DND-41 (cell line): ENCODE measurements around the gene BACH2.
"Not testable (repeated sequence)": the region's sequence is repeated elsewhere in the genome, so short reads cannot be mapped to it uniquely, and the experiment has no call there.

Experiments used
- ATAC-seq: fragments of 200-7000 bp; cut with Tn5 transposase; 3 replicates; pipeline ENCODE4 v1.9.1; 2021; ENCODE audit warnings: low read depth; ENCODE audit not compliant: insufficient read depth
- DNase-seq: peaks from one replicate; pipeline ENCODE4 v3.0.0-alpha.2; 2020
- H2AFZ ChIP-seq: 2 replicates; pipeline ENCODE4 v1.6.0; 2012; ENCODE audit warnings: low read depth, low read length
- H3K27ac ChIP-seq: 2 replicates; pipeline ENCODE4 v1.5.1; 2012; ENCODE audit warnings: low read length, inconsistent platforms
- H3K27me3 ChIP-seq: fragments of 200-600 bp; sonication (generic); 2 replicates; pipeline ENCODE4 v1.6.0; 2012; ENCODE audit warnings: low read length, mild to moderate bottlenecking, inconsistent platforms; ENCODE audit not compliant: insufficient read depth, poor library complexity
- H3K36me3 ChIP-seq: 2 replicates; pipeline ENCODE4 v1.5.1; 2012; ENCODE audit warnings: low read length, inconsistent platforms; ENCODE audit not compliant: insufficient read depth
- H3K4me1 ChIP-seq: 2 replicates; pipeline ENCODE4 v1.5.1; 2012; ENCODE audit warnings: mild to moderate bottlenecking, low read length; ENCODE audit not compliant: insufficient read depth
- H3K4me2 ChIP-seq: 2 replicates; pipeline ENCODE4 v1.6.0; 2012; ENCODE audit warnings: mild to moderate bottlenecking, moderate library complexity, low read length, inconsistent platforms; ENCODE audit not compliant: insufficient read depth
- H3K4me3 ChIP-seq, 2 experiments: fragments of 200-600 bp in 1 of 2; shearing (Covaris generic) in 1 of 2; 2 replicates each; pipeline ENCODE4 v1.5.1; 2012 to 2016; ENCODE audit warnings: inconsistent platforms in 2 of 2, low read length in 2 of 2, mild to moderate bottlenecking in 2 of 2, low read depth in 1 of 2, moderate library complexity in 1 of 2
- H3K79me2 ChIP-seq: 2 replicates; pipeline ENCODE4 v1.6.0; 2012; ENCODE audit warnings: low read length, inconsistent platforms; ENCODE audit not compliant: insufficient read depth
- H3K9ac ChIP-seq: 2 replicates; pipeline ENCODE4 v1.6.0; 2012; ENCODE audit warnings: low read depth, mild to moderate bottlenecking, inconsistent platforms, low read length, moderate library complexity
- H3K9me3 ChIP-seq: 2 replicates; pipeline ENCODE4 v1.5.1; 2012; ENCODE audit warnings: low read length, moderate library complexity, mild to moderate bottlenecking, inconsistent platforms; ENCODE audit not compliant: insufficient read depth, severe bottlenecking
- H4K20me1 ChIP-seq: 2 replicates; pipeline ENCODE4 v1.6.0; 2012; ENCODE audit warnings: low read length; ENCODE audit not compliant: insufficient read depth
- EZH2 ChIP-seq: IDR thresholded peaks from 3 replicates; pipeline ENCODE4 v1.6.1; 2012; ENCODE audit warnings: borderline replicate concordance, low read depth, mild to moderate bottlenecking, moderate library complexity, low read length, inconsistent platforms; ENCODE audit not compliant: severe bottlenecking
- TF ChIP-seq, protein P1 (sequence below): IDR thresholded peaks from 2 replicates; pipeline ENCODE4 v1.5.1; 2012; ENCODE audit warnings: borderline replicate concordance, low read length, moderate library complexity, mild to moderate bottlenecking; ENCODE audit not compliant: poor library complexity, severe bottlenecking; ENCODE audit errors: extremely low read depth

The BACH2 gene

DNA sequence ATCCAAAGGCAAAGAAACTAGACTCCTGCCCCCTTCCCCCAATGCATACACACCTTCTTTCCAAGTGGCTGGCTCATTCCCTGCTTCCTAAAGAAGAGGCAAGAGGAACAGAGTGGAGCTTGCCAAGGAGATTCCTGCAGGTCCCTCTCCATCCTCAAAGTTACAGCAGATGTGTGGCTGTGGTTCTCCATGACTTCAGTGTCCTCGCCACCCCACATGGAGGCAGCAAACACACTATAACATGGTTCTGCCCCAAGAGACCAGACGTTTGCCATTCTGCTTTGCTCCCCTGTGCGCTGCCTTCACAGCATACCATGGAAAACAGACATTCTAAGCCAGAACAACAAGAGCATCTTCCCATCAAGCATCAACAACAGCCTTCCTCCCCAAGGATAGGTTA, 84.4 kb downstream of the BACH2 start:
- H3K4me3 ChIP-seq = no peak overlapping the region
- peaks cover 18% of the 10 kb centered on the region for H3K4me1 ChIP-seq
- no peaks in the 10 kb centered on the region for H3K36me3 ChIP-seq
- no peak for DNase-seq
- H3K9me3 ChIP-seq = no peaks in the 10 kb centered on the region
- no peaks in the 10 kb centered on the region for H4K20me1 ChIP-seq
- ATAC-seq = no peak
- no peaks in the 10 kb centered on the region for H3K27me3 ChIP-seq
- H3K4me2 ChIP-seq = no peak overlapping the region
- no peaks in the 10 kb centered on the region for H3K79me2 ChIP-seq
- TF ChIP-seq, protein P1, sequence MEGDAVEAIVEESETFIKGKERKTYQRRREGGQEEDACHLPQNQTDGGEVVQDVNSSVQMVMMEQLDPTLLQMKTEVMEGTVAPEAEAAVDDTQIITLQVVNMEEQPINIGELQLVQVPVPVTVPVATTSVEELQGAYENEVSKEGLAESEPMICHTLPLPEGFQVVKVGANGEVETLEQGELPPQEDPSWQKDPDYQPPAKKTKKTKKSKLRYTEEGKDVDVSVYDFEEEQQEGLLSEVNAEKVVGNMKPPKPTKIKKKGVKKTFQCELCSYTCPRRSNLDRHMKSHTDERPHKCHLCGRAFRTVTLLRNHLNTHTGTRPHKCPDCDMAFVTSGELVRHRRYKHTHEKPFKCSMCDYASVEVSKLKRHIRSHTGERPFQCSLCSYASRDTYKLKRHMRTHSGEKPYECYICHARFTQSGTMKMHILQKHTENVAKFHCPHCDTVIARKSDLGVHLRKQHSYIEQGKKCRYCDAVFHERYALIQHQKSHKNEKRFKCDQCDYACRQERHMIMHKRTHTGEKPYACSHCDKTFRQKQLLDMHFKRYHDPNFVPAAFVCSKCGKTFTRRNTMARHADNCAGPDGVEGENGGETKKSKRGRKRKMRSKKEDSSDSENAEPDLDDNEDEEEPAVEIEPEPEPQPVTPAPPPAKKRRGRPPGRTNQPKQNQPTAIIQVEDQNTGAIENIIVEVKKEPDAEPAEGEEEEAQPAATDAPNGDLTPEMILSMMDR = peak; percentile 22
- no peak for TF ChIP-seq EZH2
- no peak overlapping the region for H2AFZ ChIP-seq
- H3K9ac ChIP-seq = no peak overlapping the region
- no peak overlapping the region for H3K27ac ChIP-seq

DNA sequence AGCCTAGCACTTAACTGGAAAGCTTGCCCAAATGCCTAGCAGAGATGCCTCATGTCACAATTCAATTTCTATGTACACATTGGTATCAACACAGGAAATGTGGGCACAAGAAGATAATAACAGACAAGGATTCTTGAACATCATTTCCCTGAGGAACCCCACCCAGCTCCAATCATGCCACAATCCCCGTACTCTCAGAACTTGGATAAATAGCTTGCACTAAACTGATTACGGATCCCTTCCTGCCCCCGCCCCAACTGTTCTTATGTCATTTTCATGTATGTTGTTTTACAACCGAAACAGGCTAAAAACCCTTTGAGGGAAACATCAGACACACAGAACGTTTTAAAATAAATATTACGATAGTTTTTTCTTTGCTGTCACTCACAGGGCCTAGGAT, 87.1 kb downstream of the BACH2 start:
- Histone ChIP-seq H3K9ac (no peak overlapping the region), H3K4me1 (no peaks in the 10 kb centered on the region), H3K79me2 (no peaks in the 10 kb centered on the region), H4K20me1 (no peaks in the 10 kb centered on the region), H3K27ac (no peak overlapping the region), H3K4me2 (no peak overlapping the region), H3K36me3 (no peaks in the 10 kb centered on the region), H3K9me3 (no peaks in the 10 kb centered on the region), H3K27me3 (no peaks in the 10 kb centered on the region), H3K4me3 (no peak overlapping the region), H2AFZ (no peak overlapping the region)
- TF ChIP-seq, protein P1 = no peak
- no peak for TF ChIP-seq EZH2
- DNase-seq (no peak), ATAC-seq (no peak)

DNA sequence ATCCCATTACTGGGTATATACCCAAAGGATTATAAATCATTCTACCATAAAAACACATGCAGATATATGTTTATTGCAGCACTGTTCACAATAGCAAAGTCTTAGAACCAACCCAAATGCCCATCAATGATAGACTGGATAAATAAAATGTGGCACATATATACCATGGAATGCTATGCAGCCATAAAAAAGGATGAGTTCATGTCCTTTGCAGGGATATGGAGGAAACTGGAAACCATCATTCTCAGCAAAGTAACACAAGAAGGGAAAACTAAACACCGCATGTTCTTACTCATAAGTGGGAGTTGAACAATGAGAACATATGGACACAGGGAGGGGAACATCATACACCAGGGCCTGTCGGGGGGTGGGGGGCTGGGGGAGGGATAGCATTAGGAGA, 88.0 kb downstream of the BACH2 start:
- not testable (repeated sequence) for H3K4me3 ChIP-seq, H3K9ac ChIP-seq, H3K27me3 ChIP-seq, H4K20me1 ChIP-seq, H3K9me3 ChIP-seq, DNase-seq, ATAC-seq, H3K4me2 ChIP-seq, H2AFZ ChIP-seq, H3K36me3 ChIP-seq, H3K4me1 ChIP-seq, H3K27ac ChIP-seq, H3K79me2 ChIP-seq

DNA sequence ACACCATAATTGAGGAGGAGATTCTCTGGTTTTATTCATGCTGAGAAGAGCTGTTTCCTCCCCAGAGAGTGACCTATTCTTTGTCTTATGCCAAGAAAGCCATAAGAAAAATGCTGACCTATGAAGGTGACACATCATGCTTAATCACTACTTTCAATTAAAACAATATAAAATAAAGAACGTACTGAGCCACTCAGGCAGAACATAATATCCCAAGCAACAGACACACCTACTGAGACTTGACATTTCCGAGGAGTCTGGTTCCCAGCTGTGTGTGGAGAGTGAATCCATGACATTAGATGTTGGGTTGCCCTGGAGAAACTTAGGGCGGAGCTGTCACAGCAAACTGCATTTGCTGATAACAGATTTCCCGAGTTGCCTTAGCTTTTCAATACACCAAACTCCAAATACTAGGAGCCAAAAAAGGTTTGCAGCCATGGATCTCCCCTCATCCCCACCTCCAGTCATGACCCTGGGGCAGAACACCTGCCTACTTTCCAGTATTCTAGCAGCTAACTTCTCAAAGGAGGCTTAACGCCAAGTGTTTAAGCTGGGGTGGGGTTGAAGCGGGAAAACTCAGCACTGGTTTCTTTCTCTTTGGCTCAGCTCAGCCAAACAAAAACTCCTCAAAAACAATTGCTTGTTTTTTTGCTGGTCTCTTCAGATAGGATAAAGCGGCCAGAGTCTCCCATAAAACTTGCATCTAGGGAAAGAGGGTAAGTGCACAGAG, 92.2 kb downstream of the BACH2 start:
- no peaks in the 10 kb centered on the region for H3K9me3 ChIP-seq
- TF ChIP-seq, protein P1 = no peak
- no peak for TF ChIP-seq EZH2
- no peak overlapping the region for H3K9ac ChIP-seq
- no peaks in the 10 kb centered on the region for H3K4me1 ChIP-seq
- ATAC-seq (no peak), DNase-seq (no peak)
- H3K79me2 ChIP-seq = no peaks in the 10 kb centered on the region
- H3K4me2 ChIP-seq = no peak overlapping the region
- H3K4me3 ChIP-seq = no peak overlapping the region
- H2AFZ ChIP-seq = no peak overlapping the region
- no peaks in the 10 kb centered on the region for H3K27me3 ChIP-seq
- no peaks in the 10 kb centered on the region for H4K20me1 ChIP-seq
- H3K27ac ChIP-seq = no peak overlapping the region
- no peaks in the 10 kb centered on the region for H3K36me3 ChIP-seq
